BE2C (cell line): ENCODE results near the gene AP1S1.
"Not testable (repeated sequence)": the region's sequence is repeated elsewhere in the genome, so short reads cannot be mapped to it uniquely, and the experiment has no call there.

Experiments
- DNase-seq: peaks from one replicate; pipeline ENCODE4 v3.0.0-alpha.2; 2020
- H3K27me3 ChIP-seq: fragments of 250-450 bp; sonication (Bioruptor Pico); 2 replicates; pipeline ENCODE4 v1.5.1; 2020; ENCODE audit warnings: mild to moderate bottlenecking
- H3K36me3 ChIP-seq: fragments of 250-450 bp; sonication (Bioruptor Pico); 2 replicates; pipeline ENCODE4 v1.5.1; 2020; ENCODE audit warnings: mild to moderate bottlenecking
- H3K4me1 ChIP-seq: fragments of 250-450 bp; sonication (Bioruptor Pico); 2 replicates; pipeline ENCODE4 v1.5.1; 2020
- H3K4me3 ChIP-seq: 2 replicates; pipeline ENCODE4 v1.5.1; 2011; ENCODE audit warnings: low read depth, low read length
- H3K9me3 ChIP-seq: fragments of 250-450 bp; sonication (Bioruptor Pico); 2 replicates; pipeline ENCODE4 v1.5.1; 2020
- TF ChIP-seq, protein P1 (sequence below): IDR thresholded peaks from 2 replicates; pipeline ENCODE4 v1.5.1; 2012; ENCODE audit warnings: mild to moderate bottlenecking, low read depth, low read length

The AP1S1 gene

GRCh38 chr7:101109368-101109767 is 44.9 kb upstream of the AP1S1 start:
- Histone ChIP-seq H3K4me3 (no peak overlapping the region), H3K36me3 (no peaks in the 10 kb centered on the region), H3K9me3 (no peaks in the 10 kb centered on the region), H3K4me1 (no peaks in the 10 kb centered on the region), H3K27me3 (no peaks in the 10 kb centered on the region)
- no peak for DNase-seq
- TF ChIP-seq, protein P1, sequence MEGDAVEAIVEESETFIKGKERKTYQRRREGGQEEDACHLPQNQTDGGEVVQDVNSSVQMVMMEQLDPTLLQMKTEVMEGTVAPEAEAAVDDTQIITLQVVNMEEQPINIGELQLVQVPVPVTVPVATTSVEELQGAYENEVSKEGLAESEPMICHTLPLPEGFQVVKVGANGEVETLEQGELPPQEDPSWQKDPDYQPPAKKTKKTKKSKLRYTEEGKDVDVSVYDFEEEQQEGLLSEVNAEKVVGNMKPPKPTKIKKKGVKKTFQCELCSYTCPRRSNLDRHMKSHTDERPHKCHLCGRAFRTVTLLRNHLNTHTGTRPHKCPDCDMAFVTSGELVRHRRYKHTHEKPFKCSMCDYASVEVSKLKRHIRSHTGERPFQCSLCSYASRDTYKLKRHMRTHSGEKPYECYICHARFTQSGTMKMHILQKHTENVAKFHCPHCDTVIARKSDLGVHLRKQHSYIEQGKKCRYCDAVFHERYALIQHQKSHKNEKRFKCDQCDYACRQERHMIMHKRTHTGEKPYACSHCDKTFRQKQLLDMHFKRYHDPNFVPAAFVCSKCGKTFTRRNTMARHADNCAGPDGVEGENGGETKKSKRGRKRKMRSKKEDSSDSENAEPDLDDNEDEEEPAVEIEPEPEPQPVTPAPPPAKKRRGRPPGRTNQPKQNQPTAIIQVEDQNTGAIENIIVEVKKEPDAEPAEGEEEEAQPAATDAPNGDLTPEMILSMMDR: no peak

DNA sequence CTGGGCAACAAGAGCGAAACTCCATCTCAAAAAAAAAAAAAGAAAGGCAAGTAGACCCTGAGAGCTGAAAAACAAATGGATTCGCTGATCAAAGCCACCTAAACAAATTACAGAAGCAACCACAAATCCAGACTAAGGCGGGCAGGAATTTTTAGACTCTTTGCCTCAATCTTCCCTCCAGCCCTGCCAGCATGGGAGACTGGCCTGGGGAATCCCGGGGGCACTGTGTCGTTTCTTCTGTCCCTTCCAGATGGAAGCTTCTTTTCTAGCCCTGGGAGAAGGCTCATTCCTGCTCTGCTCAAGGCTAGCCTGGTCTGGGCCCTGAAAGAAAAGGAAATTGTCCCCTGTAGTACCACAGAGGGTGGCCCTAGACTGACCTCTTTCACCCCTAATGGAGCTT is 43.0 kb upstream of the AP1S1 start:
- H3K27me3 ChIP-seq: no peaks in the 10 kb centered on the region
- H3K4me1 ChIP-seq: no peaks in the 10 kb centered on the region

GRCh38 chr7:101112233-101112632 is 42.0 kb upstream of the AP1S1 start:
- Histone ChIP-seq H3K9me3 (no peaks in the 10 kb centered on the region), H3K4me1 (no peaks in the 10 kb centered on the region), H3K27me3 (no peaks in the 10 kb centered on the region), H3K36me3 (no peaks in the 10 kb centered on the region), H3K4me3 (no peak overlapping the region)
- DNase-seq: no peak
- TF ChIP-seq, protein P1: no peak

More for the DNA sequence above, 43.0 kb upstream of the AP1S1 start:
- DNase-seq: no peak
- Histone ChIP-seq H3K4me3 (no peak overlapping the region), H3K36me3 (no peaks in the 10 kb centered on the region), H3K9me3 (no peaks in the 10 kb centered on the region)
- TF ChIP-seq, protein P1: no peak

DNA sequence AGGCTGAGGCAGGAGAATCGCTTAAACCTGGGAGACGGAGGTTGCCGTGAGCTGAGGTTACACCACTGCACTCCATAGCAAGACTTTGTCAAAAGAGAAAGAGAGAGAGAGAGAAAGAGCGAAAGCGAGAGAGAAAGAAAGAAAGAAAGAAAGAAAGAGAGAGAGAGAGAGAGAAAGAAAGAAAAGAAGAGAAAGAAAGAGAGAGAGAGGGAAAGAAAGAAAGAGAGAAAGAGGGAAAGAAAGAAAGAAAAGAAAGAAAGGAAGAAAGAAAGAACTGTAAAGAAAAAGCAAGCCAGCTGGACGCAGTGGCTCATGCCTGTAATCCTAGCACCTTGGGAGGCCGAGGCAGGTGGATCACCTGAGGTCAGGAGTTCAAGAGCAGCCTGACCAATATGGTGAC is 41.1 kb upstream of the AP1S1 start:
- not testable (repeated sequence) for DNase-seq, H3K4me3 ChIP-seq, H3K36me3 ChIP-seq, H3K4me1 ChIP-seq, H3K27me3 ChIP-seq, H3K9me3 ChIP-seq

- DNase-seq: no peak
- TF ChIP-seq, protein P1: no peak
- H3K4me3 ChIP-seq: no peak overlapping the region
- no peaks in the 10 kb centered on the region for H3K27me3 ChIP-seq
- no peaks in the 10 kb centered on the region for H3K9me3 ChIP-seq
- H3K36me3 ChIP-seq: no peaks in the 10 kb centered on the region
- H3K4me1 ChIP-seq: no peaks in the 10 kb centered on the region
Observed at GRCh38 chr7:101113836-101114235, 40.4 kb upstream of the AP1S1 start.

- no peak for DNase-seq
- no peaks in the 10 kb centered on the region for H3K36me3 ChIP-seq
Observed at GRCh38 chr7:101114492-101114891, 39.8 kb upstream of the AP1S1 start.

More at GRCh38 chr7:101114492-101114891, 39.8 kb upstream of the AP1S1 start:
- Histone ChIP-seq H3K9me3 (no peaks in the 10 kb centered on the region), H3K4me1 (no peaks in the 10 kb centered on the region), H3K27me3 (no peaks in the 10 kb centered on the region), H3K4me3 (no peak overlapping the region)
- TF ChIP-seq, protein P1: no peak
